Erythroblast (primary cell): ENCODE measurements around the gene EPN1.

Experiments
- GATA1 ChIP-seq: IDR thresholded peaks from 2 replicates; pipeline ENCODE4 v1.6.1; 2011; ENCODE audit warnings: low read depth, mild to moderate bottlenecking, control low read depth, low read length, moderate library complexity
- POLR2A ChIP-seq: IDR thresholded peaks from 2 replicates; pipeline ENCODE4 v1.6.1; 2011; ENCODE audit warnings: mild to moderate bottlenecking, low read length

DNA sequence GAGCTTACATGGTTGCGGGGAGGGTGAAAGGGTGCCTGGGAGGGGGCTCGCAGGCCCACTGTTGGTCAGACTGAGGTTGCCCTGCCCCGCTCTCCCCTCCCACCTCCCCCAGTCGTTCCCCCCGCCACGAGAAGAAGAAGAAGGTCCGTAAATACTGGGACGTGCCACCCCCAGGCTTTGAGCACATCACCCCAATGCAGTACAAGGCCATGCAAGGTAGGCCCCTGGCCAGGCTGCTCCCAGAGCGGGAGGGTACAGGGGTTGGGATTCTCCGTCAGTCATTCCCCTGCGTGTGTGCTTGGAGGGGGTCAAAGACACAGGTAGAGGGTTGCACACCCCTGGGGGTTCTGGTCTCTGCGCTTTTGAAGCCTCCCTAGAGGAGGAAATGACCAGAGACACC lies 14.6 kb upstream of the EPN1 start:
- TF ChIP-seq POLR2A, result no peak
- TF ChIP-seq GATA1, result no peak
